ENCODE data around the gene FNDC8. TPM values are rescaled to one million over a fixed set of nuclear protein-coding genes. Genes with fewer than 3 reads are reported as not detected.

The FNDC8 gene
- total RNA-seq, 1 donor from 2014 or later, result not detected

- no peak for TF ChIP-seq CTCF (IDR thresholded peaks at IDR 0.05)
- POLR2A ChIA-PET, result no interaction called here
- ATAC-seq (ENCODE audit: low read depth), result no peak
- H3K4me1 Mint-ChIP-seq, result no peaks in the 10 kb centered on the region
- peaks cover 26% of the 10 kb centered on the region for H3K27me3 Mint-ChIP-seq
- no peak overlapping the region for H3K4me3 Mint-ChIP-seq
- CTCF ChIA-PET, result no interaction called here
- DNase-seq, result no peak
- H3K27ac Mint-ChIP-seq, result no peak overlapping the region
- no peaks in the 10 kb centered on the region for H3K9me3 Mint-ChIP-seq
- intact Hi-C loops (cut with micrococcal nuclease), result no loop called here
- no peaks in the 10 kb centered on the region for H3K36me3 Mint-ChIP-seq (ENCODE audit: low read depth)
These were observed 33.1 kb downstream of the FNDC8 start for GRCh38 chr17:35154196-35155165.

DNA sequence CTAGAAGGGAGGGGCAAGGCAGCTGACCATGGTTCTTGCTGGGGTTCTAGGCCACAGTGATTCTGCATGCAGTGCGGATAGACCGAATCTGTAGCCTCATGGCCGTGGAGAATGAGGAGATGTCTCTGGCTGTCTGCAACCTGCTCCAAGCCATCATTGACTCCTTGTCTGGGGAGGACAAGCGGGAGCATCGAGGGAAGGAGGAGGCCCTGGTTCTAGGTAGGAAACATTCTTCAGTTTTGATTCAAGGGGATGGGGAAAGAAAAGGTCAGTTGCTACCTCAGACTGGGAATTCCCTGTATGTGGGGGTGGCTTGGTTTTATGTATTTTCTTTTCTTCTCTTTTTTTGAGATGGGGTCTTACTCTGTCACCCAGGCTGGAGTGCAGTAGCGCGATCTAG is 33.8 kb downstream of the FNDC8 start:
- no peak for TF ChIP-seq CTCF (IDR thresholded peaks at IDR 0.05)
- no peak overlapping the region for H3K27ac Mint-ChIP-seq
- no peaks in the 10 kb centered on the region for H3K36me3 Mint-ChIP-seq (ENCODE audit: low read depth)
- peaks cover 32% of the 10 kb centered on the region for H3K27me3 Mint-ChIP-seq
- ATAC-seq (ENCODE audit: low read depth) (no peak), DNase-seq (no peak)
- no peak overlapping the region for H3K4me3 Mint-ChIP-seq
- no peaks in the 10 kb centered on the region for H3K9me3 Mint-ChIP-seq
- ChIA-PET POLR2A (no interaction called here), CTCF (no interaction called here)
- intact Hi-C loops (cut with micrococcal nuclease), result no loop called here
- H3K4me1 Mint-ChIP-seq, result no peaks in the 10 kb centered on the region

- no peak for ATAC-seq (ENCODE audit: low read depth)
- no peak for DNase-seq
- POLR2A ChIA-PET, result no interaction called here
- no peak overlapping the region for H3K27ac Mint-ChIP-seq
- peaks cover 41% of the 10 kb centered on the region for H3K27me3 Mint-ChIP-seq
- no peaks in the 10 kb centered on the region for H3K4me1 Mint-ChIP-seq
- TF ChIP-seq CTCF (IDR thresholded peaks at IDR 0.05), result no peak
- intact Hi-C loops (cut with micrococcal nuclease), result no loop called here
- no peak overlapping the region for H3K4me3 Mint-ChIP-seq
- H3K9me3 Mint-ChIP-seq, result no peaks in the 10 kb centered on the region
- no peaks in the 10 kb centered on the region for H3K36me3 Mint-ChIP-seq (ENCODE audit: low read depth)
- CTCF ChIA-PET, result no interaction called here
These were observed 38.5 kb downstream of the FNDC8 start for GRCh38 chr17:35159940-35160339.

DNA sequence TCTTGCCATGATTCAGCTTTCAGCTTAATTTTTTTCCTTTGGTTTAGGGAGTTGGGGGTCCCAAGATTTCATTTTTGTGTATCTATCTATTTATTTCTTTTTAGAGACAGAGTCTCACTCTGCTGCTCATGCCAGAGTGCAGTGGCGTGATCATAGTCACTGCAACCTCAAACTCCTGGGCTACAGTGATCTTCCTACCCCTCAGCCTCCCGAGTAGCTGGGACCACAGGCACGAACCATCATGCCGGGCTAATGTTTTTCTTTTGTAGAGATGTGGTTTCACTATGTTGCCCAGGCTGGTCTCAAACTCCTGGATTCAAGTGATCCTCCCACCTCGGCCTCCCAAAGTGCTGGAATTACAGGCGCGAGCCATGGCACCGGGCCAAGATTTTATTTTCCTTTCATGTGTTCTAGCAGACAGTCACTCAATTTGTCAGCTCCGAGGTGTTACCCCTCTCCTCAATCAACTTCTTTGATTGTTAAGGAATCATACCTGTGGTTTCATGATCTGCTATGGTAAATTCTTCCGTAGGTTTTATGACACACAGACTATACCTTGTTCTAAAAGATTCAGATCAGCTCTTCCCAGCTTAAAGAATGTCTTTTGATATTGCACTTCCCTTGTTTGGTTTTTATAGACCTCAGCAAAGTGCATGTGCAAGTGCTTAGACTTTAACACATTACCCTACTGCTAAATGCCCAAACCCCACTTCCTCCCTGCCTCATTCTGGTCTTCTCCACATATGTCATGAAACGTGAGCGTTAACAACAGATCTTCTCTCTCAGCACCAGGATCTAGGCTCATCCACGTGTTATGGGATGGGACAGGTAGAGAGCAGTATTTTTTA is 39.2 kb downstream of the FNDC8 start:
- H3K4me3 Mint-ChIP-seq, result no peak overlapping the region
- ChIA-PET CTCF (no interaction called here), POLR2A (no interaction called here)
- H3K27ac Mint-ChIP-seq, result no peak overlapping the region
- H3K36me3 Mint-ChIP-seq (ENCODE audit: low read depth), result no peaks in the 10 kb centered on the region
- no peaks in the 10 kb centered on the region for H3K9me3 Mint-ChIP-seq
- DNase-seq (no peak), ATAC-seq (ENCODE audit: low read depth) (no peak)
- H3K27me3 Mint-ChIP-seq, result peaks cover 44% of the 10 kb centered on the region
- intact Hi-C loops (cut with micrococcal nuclease), result no loop called here
- no peak for TF ChIP-seq CTCF (IDR thresholded peaks at IDR 0.05)
- H3K4me1 Mint-ChIP-seq, result no peaks in the 10 kb centered on the region

GRCh38 chr17:35161281-35161761 is 39.9 kb downstream of the FNDC8 start:
- H3K27ac Mint-ChIP-seq, result no peak overlapping the region
- H3K36me3 Mint-ChIP-seq (ENCODE audit: low read depth), result no peaks in the 10 kb centered on the region
- intact Hi-C loops (cut with micrococcal nuclease), result no loop called here
- ATAC-seq (ENCODE audit: low read depth) (no peak), DNase-seq (no peak)
- no peaks in the 10 kb centered on the region for H3K9me3 Mint-ChIP-seq
- no peak for TF ChIP-seq CTCF (IDR thresholded peaks at IDR 0.05)
- POLR2A ChIA-PET, result no interaction called here
- no peak overlapping the region for H3K4me3 Mint-ChIP-seq
- no peaks in the 10 kb centered on the region for H3K4me1 Mint-ChIP-seq
- CTCF ChIA-PET, result no interaction called here
- peaks cover 43% of the 10 kb centered on the region for H3K27me3 Mint-ChIP-seq

All from activated B cell treated with CpG ODN at 0.5 μM for 24 hours (primary cell).